ENCODE measurements around the gene MBNL2.

The MBNL2 gene

GRCh38 chr13:97296740-97297139, 74.6 kb downstream of the MBNL2 start:
- TF ChIP-seq CTCF (IDR thresholded peaks at IDR 0.05; ENCODE audit: low read length) (no peak), EZH2 (optimal IDR thresholded peaks at IDR 0.05; ENCODE audit: low read depth, low read length) (no peak), EZH2phosphoT487 (IDR thresholded peaks at IDR 0.05; ENCODE audit: low read length) (no peak)
- Histone ChIP-seq H3K9me3 (replicated peaks; ENCODE audit: insufficient read depth, low read length) (no peaks in the 10 kb centered on the region), H3K27ac (ENCODE audit: low read length) (no peak overlapping the region), H3K27me3 (replicated peaks; ENCODE audit: insufficient read depth, low read length) (no peaks in the 10 kb centered on the region), H3K4me1 (ENCODE audit: low read length) (no peaks in the 10 kb centered on the region), H4K20me1 (ENCODE audit: insufficient read depth, low read length) (no peaks in the 10 kb centered on the region), H2AFZ (ENCODE audit: low read length) (no peak overlapping the region), H3K4me2 (ENCODE audit: low read depth, low read length) (no peak overlapping the region), H3K4me3 (ENCODE audit: low read length) (no peak overlapping the region), H3K9ac (ENCODE audit: low read length) (no peak overlapping the region), H3K36me3 (replicated peaks; ENCODE audit: insufficient read depth, low read length) (no peaks in the 10 kb centered on the region), H3K9me2 (replicated peaks; ENCODE audit: insufficient read depth, low read length) (no peaks in the 10 kb centered on the region), H3K79me2 (ENCODE audit: low read length) (peaks cover 14% of the 10 kb centered on the region; the same call in 1 of the 2 replicates), H3F3A (ENCODE audit: insufficient read depth, low read length) (no peaks in the 10 kb centered on the region)
- DNase-seq, result no peak

GRCh38 chr13:97298816-97299215, 76.7 kb downstream of the MBNL2 start:
- H3K4me3 ChIP-seq (ENCODE audit: low read length), result no peak overlapping the region
- no peaks in the 10 kb centered on the region for H3K4me1 ChIP-seq (ENCODE audit: low read length)
- H3F3A ChIP-seq (ENCODE audit: insufficient read depth, low read length), result no peaks in the 10 kb centered on the region
- no peaks in the 10 kb centered on the region for H4K20me1 ChIP-seq (ENCODE audit: insufficient read depth, low read length)
- no peak overlapping the region for H3K9ac ChIP-seq (ENCODE audit: low read length)
- no peaks in the 10 kb centered on the region for H3K9me3 ChIP-seq (replicated peaks; ENCODE audit: insufficient read depth, low read length)
- H3K36me3 ChIP-seq (replicated peaks; ENCODE audit: insufficient read depth, low read length), result no peaks in the 10 kb centered on the region
- H2AFZ ChIP-seq (ENCODE audit: low read length), result no peak overlapping the region
- H3K27ac ChIP-seq (ENCODE audit: low read length), result no peak overlapping the region
- no peaks in the 10 kb centered on the region for H3K9me2 ChIP-seq (replicated peaks; ENCODE audit: insufficient read depth, low read length)
- H3K79me2 ChIP-seq (ENCODE audit: low read length), result peaks cover 12% of the 10 kb centered on the region; the same call in 1 of the 2 replicates
- H3K4me2 ChIP-seq (ENCODE audit: low read depth, low read length), result no peak overlapping the region
- DNase-seq, result no peak
- no peaks in the 10 kb centered on the region for H3K27me3 ChIP-seq (replicated peaks; ENCODE audit: insufficient read depth, low read length)
- TF ChIP-seq CTCF (IDR thresholded peaks at IDR 0.05; ENCODE audit: low read length) (no peak), EZH2 (optimal IDR thresholded peaks at IDR 0.05; ENCODE audit: low read depth, low read length) (no peak), EZH2phosphoT487 (IDR thresholded peaks at IDR 0.05; ENCODE audit: low read length) (no peak)

GRCh38 chr13:97300871-97301270, 78.7 kb downstream of the MBNL2 start:
- Histone ChIP-seq H3K27ac (ENCODE audit: low read length) (no peak overlapping the region), H3K9ac (ENCODE audit: low read length) (no peak overlapping the region), H3F3A (ENCODE audit: insufficient read depth, low read length) (no peaks in the 10 kb centered on the region), H4K20me1 (ENCODE audit: insufficient read depth, low read length) (no peaks in the 10 kb centered on the region), H3K9me3 (replicated peaks; ENCODE audit: insufficient read depth, low read length) (no peaks in the 10 kb centered on the region), H2AFZ (ENCODE audit: low read length) (no peak overlapping the region), H3K4me1 (ENCODE audit: low read length) (no peaks in the 10 kb centered on the region), H3K9me2 (replicated peaks; ENCODE audit: insufficient read depth, low read length) (no peaks in the 10 kb centered on the region), H3K4me3 (ENCODE audit: low read length) (no peak overlapping the region), H3K36me3 (replicated peaks; ENCODE audit: insufficient read depth, low read length) (no peaks in the 10 kb centered on the region), H3K79me2 (ENCODE audit: low read length) (peaks cover 12% of the 10 kb centered on the region; the same call in 1 of the 2 replicates), H3K4me2 (ENCODE audit: low read depth, low read length) (no peak overlapping the region), H3K27me3 (replicated peaks; ENCODE audit: insufficient read depth, low read length) (no peaks in the 10 kb centered on the region)
- TF ChIP-seq EZH2phosphoT487 (IDR thresholded peaks at IDR 0.05; ENCODE audit: low read length) (no peak), EZH2 (optimal IDR thresholded peaks at IDR 0.05; ENCODE audit: low read depth, low read length) (no peak), CTCF (IDR thresholded peaks at IDR 0.05; ENCODE audit: low read length) (no peak)
- no peak for DNase-seq

Data from MM.1S (cell line).